GM19468 (cell line): ENCODE data around the gene GTF2F2.

Source experiments
- ATAC-seq: cut with Tn5 transposase; IDR thresholded peaks from one replicate; pipeline ENCODE4 v1.9.1; 2021; ENCODE audit warnings: mild to moderate bottlenecking, moderate library complexity, moderate number of reproducible peaks; ENCODE audit not compliant: unreplicated experiment; ENCODE audit errors: extremely low read depth

GTF2F2 gene

GRCh38 chr13:45119991-45120864, at the start of gene GTF2F2:
GTF2F2 (plus strand) TSS chr13:45120510; CDS start chr13:45120656, 146 bp downstream.
- peak; percentile 12 for ATAC-seq

- no peak for ATAC-seq
These were observed 46.5 kb upstream of the GTF2F2 start for GRCh38 chr13:45073809-45074208.

- no peak for ATAC-seq
These were observed 45.6 kb upstream of the GTF2F2 start for GRCh38 chr13:45074721-45075120.

GRCh38 chr13:45078003-45078402, 42.3 kb upstream of the GTF2F2 start:
- no peak for ATAC-seq

GRCh38 chr13:45082964-45083363, 37.3 kb upstream of the GTF2F2 start:
- no peak for ATAC-seq

GRCh38 chr13:45084515-45084914, 35.8 kb upstream of the GTF2F2 start:
- no peak for ATAC-seq

- ATAC-seq, result no peak
These were observed 33.8 kb upstream of the GTF2F2 start for GRCh38 chr13:45086484-45086883.

- ATAC-seq, result no peak
These were observed 27.6 kb upstream of the GTF2F2 start for GRCh38 chr13:45092663-45093062.

- no peak for ATAC-seq
These were observed 19.6 kb upstream of the GTF2F2 start for GRCh38 chr13:45100573-45101262.

GRCh38 chr13:45101327-45102018, 18.8 kb upstream of the GTF2F2 start:
- no peak for ATAC-seq

GRCh38 chr13:45102136-45102507, 18.2 kb upstream of the GTF2F2 start:
- ATAC-seq, result no peak

- ATAC-seq, result no peak
These were observed 16.9 kb upstream of the GTF2F2 start for GRCh38 chr13:45103449-45103848.

GRCh38 chr13:45104261-45104660, 16.0 kb upstream of the GTF2F2 start:
- no peak for ATAC-seq

- ATAC-seq, result no peak
These were observed 14.4 kb upstream of the GTF2F2 start for GRCh38 chr13:45105895-45106294.

GRCh38 chr13:45107539-45107938, 12.8 kb upstream of the GTF2F2 start:
- no peak for ATAC-seq

GRCh38 chr13:45108716-45109101, 11.6 kb upstream of the GTF2F2 start:
- peak; percentile 7 for ATAC-seq

GRCh38 chr13:45109102-45109720, 11.1 kb upstream of the GTF2F2 start:
- ATAC-seq, result peak; percentile 60

- no peak for ATAC-seq
These were observed 6.8 kb upstream of the GTF2F2 start for GRCh38 chr13:45113233-45114224.

- no peak for ATAC-seq
These were observed 780 bp upstream of the GTF2F2 start for GRCh38 chr13:45119469-45119990.
